Tongue (tissue), 2 donors: ENCODE results near the gene BST2. TPM values are rescaled to one million over a fixed set of nuclear protein-coding genes. Genes with fewer than 3 reads are reported as not detected.
"Not testable (repeated sequence)": the region's sequence is repeated elsewhere in the genome, so short reads cannot be mapped to it uniquely, and the experiment has no call there.

Experiments
- DNase-seq: peaks from one replicate; pipeline ENCODE4 v3.0.0-alpha.2; 2015
- total RNA-seq: library from RNA; depleted of rRNA; stranded (reverse); fragments of >200 nt; gene quantifications from one replicate; pipeline ENCODE4 v1.2.3, GENCODE V29; 2014

BST2 gene
- total RNA-seq, 1 donor from 2014 or later: 6.3 TPM

GRCh38 chr19:17389957-17390664 is 15.3 kb downstream of the BST2 start:
- no peak for DNase-seq

GRCh38 chr19:17389288-17389687 is 16.1 kb downstream of the BST2 start:
- no peak for DNase-seq

GRCh38 chr19:17385878-17386611 is 19.4 kb downstream of the BST2 start:
- DNase-seq: peak; percentile 68

GRCh38 chr19:17380426-17381138 is 24.8 kb downstream of the BST2 start:
- DNase-seq: no peak

GRCh38 chr19:17379221-17379631 is 26.2 kb downstream of the BST2 start:
- DNase-seq: no peak

GRCh38 chr19:17378271-17378670 is 27.2 kb downstream of the BST2 start:
- no peak for DNase-seq

GRCh38 chr19:17376935-17377600 is 28.4 kb downstream of the BST2 start, which contains the start of gene PLVAP:
Gene PLVAP (minus strand): TSS chr19:17377342. CDS start chr19:17377288, 54 bp downstream.
- no peak for DNase-seq

- DNase-seq: peak; percentile 64
Observed at GRCh38 chr19:17370026-17370587, 35.3 kb downstream of the BST2 start.

- no peak for DNase-seq
Observed at GRCh38 chr19:17365361-17365760, 40.1 kb downstream of the BST2 start.

- not testable (repeated sequence) for DNase-seq
Observed at GRCh38 chr19:17363852-17364605, 41.4 kb downstream of the BST2 start.

GRCh38 chr19:17359905-17360800 is 45.3 kb downstream of the BST2 start:
- DNase-seq: no peak

- no peak for DNase-seq
Observed at GRCh38 chr19:17358395-17358794, 47.0 kb downstream of the BST2 start.

- peak; percentile 31 for DNase-seq
Observed at GRCh38 chr19:17357724-17358123, 47.7 kb downstream of the BST2 start.

- no peak for DNase-seq
Observed at GRCh38 chr19:17357078-17357666, 48.3 kb downstream of the BST2 start.

- no peak for DNase-seq
Observed at GRCh38 chr19:17353386-17353785, 52.0 kb downstream of the BST2 start.
